HG02840 (cell line): ENCODE data around the gene TEAD3.

Experiments
- ATAC-seq: cut with Tn5 transposase; IDR thresholded peaks from one replicate; pipeline ENCODE4 v1.9.1; 2021; ENCODE audit warnings: mild to moderate bottlenecking, moderate library complexity, moderate number of reproducible peaks; ENCODE audit not compliant: unreplicated experiment, low FRiP score

TEAD3 gene

DNA sequence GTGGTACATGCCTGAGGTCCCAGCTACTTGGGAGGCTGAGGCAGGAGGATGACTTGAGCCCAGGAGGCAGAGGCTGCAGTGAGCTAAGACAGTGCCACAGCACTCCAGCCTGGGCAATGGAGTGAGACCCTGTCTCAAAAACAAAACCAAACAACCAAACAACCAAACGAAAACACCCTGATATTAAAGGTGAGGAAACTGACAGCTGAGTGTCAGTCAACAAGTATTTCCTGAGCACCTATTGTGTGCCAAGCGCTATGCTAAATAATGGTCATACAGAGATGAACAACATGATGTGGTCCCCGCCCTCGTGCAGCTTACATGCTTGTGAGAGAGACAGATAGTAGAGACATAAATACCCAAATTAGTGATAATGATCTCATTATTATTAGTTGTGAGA is 17.7 kb upstream of the TEAD3 start:
- ATAC-seq = no peak

DNA sequence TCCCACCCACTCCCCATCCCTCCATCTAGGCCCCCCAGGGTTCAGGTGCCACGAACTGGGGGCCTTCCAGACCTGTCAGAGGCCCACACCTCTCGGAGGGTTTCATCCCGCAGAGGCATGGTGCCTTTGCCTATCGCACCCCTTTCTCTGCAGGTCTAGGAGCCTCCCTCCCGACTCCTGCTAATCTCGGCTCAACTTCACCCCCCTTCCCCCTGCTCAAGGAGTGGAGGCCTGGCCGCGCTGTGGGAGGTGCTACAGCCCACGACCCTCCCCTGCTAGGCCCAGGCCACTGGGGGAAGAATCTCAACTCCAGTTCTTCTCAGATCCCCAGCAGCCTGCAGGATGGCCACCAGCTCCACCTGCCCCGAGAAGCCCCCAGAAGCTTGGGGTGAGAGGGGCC is 15.9 kb upstream of the TEAD3 start, which contains the start of gene TULP1:
TSS of gene TULP1 (minus strand) at position 157 of the 400 bp plus-strand sequence. CDS start at position 119, 38 bp downstream.
- ATAC-seq = no peak

- ATAC-seq = no peak
Measured at GRCh38 chr6:35512006-35512405, 15.1 kb upstream of the TEAD3 start.

- no peak for ATAC-seq
Measured at GRCh38 chr6:35511562-35511941, 14.7 kb upstream of the TEAD3 start.

DNA sequence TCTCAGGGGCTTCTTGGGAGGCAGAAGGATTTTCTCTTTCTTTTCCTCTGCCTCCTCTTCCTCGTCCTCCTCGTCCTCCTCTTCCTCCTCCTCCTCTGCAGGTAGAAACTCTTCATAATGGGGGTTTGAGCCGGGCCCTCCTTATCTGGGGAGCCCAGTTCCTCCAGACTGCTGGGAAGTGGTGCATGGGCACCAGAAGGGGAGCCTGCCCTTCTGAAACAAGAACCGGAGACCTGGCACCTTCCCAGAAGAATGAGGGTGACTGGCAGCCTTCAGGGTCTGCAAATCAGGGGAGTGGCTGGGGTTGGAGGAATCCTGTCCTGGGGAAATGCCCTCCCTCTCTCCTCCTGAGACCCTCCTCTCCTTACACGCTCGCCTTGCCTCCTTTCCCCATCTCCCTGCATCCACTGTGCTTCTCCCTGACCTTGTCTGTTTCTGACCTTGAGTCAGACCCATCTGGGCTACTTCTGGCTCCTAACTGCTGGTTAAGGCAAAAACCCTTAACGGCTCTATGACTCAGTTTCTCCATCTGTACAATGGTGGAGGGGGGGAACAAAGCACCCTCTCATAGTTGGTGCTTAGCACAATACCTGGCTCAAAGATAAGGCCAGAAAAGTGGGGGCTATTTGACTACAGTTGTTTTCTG is 14.2 kb upstream of the TEAD3 start:
- no peak for ATAC-seq

- no peak for ATAC-seq
Measured at GRCh38 chr6:35508542-35508941, 11.7 kb upstream of the TEAD3 start.

DNA sequence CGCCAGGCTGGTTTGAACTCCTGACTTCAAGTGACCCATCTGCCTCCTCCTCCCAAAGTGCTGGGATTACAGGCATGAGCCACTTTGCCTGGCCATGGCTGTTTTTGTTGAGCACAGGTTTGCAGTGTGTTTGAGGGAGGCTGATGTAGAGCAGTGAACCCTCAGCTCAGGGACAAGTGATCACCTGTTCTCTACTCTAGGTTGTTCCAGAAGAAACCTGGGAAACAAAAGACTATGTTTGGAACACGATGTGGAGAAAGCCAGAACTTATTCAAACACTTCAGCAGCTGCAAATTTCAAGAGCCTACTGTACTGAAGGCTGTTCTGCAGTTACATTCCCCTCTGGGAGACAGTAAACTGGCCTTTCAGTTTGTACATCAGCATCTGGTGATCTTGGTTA is 11.1 kb upstream of the TEAD3 start:
- no peak for ATAC-seq

- ATAC-seq = no peak
Measured at GRCh38 chr6:35507221-35507620, 10.3 kb upstream of the TEAD3 start.

DNA sequence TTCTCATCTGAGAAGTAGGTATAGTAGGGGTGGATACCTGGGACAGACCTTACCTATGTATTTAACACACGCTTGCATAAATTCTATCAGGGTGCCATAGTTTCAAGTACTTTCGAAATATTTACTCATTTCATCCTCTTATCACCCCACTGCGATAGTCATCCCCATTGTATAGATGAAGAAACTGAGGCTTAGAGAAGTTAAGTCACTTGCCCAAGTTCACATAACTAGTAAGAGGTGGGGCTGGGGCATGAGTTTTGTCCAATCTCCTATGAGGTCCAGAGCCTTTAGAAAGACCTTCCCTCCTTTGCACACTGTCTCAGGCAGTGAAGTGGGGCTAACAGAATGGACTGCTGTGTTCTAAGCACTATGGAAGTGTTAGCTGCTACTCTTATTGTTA is 9.7 kb upstream of the TEAD3 start:
- ATAC-seq = no peak

DNA sequence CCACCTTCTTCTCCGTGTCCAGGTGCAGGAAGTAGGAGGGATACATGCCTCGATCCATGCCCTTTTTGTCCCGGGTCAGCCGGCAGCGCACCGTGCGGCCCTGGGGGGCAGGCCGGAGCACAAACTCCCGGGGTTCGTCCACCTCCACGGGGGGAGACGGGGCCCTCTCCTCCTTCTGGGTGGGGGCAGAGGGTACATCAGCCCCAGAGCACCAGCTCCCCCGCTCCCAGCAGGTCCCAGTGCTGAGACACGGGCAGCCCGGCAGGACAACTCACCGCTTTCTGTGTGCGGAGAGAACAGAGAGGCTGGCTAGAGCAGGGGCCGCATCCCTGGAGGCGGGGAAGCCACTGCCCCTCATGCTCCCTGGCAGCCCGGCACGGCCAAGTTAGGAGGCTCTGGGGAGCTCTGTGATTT is 9.1 kb upstream of the TEAD3 start:
- no peak for ATAC-seq

DNA sequence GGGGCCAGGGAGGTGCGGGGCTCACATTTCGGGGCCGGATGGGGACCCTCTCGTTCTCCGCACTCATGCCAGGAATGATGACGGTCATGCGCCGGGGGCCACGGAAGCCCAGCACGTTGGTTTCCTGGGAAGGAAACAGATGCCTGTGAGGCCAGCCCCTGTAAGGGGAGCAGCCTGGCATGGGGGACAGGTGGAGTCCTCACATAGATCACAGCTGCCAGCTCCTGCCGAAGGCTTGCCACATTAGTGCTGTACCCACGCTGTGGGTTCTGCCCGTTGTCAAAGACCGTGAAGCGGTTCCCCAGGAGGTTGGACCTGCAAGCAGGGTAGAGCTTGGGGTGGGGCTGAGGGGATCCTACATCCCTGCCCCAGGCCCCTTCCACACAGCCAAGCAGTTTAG is 6.7 kb upstream of the TEAD3 start:
- no peak for ATAC-seq

- no peak for ATAC-seq
Measured at GRCh38 chr6:35501784-35502183, 4.9 kb upstream of the TEAD3 start.

GRCh38 chr6:35500782-35501181 is 3.9 kb upstream of the TEAD3 start:
- no peak for ATAC-seq

- no peak for ATAC-seq
Measured at GRCh38 chr6:35499372-35499771, 2.5 kb upstream of the TEAD3 start.

GRCh38 chr6:35498422-35499067 is 1.7 kb upstream of the TEAD3 start:
- no peak for ATAC-seq

DNA sequence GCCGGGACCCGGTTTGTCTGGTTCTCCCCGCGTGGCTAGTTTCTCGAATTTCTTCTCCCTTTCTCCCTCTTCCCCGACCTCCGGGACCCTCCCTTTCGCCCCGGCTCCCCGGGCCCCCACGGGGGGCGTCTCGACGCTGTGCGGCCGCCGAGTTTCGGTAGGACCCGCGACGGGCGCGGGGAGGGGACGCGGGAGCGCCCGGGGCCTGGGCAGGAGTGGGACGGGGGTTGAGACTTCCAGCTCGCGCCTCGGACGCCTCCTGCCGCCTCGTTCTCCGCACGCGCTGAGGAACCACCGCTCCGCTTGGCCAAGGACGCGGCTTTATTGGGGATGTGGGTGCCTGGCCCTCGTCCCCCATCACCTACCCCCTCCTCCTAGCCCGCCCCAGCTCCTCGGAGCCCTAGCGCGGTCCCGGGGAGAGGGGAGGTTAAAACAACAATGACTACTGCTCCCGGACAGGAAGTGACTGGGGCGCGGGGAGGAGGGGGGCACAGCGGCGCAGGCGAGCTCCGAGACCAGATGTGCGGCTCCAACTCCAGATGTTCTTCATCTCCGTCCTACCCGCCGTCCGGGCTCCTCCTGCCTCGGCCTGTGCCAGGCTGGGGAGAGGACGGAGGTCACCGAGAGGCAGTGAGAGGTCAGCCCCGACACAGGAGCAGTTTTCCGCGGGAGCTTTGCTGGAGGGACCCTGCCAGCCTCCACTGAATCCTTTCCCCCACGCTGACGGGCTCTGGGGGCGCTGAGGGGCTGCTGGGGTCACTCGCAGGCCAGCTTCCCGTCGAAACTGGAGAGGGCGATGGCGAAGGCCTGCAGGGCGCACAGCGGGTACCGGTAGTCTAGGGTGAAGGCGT is 917 bp upstream of the TEAD3 start:
- ATAC-seq = no peak

DNA sequence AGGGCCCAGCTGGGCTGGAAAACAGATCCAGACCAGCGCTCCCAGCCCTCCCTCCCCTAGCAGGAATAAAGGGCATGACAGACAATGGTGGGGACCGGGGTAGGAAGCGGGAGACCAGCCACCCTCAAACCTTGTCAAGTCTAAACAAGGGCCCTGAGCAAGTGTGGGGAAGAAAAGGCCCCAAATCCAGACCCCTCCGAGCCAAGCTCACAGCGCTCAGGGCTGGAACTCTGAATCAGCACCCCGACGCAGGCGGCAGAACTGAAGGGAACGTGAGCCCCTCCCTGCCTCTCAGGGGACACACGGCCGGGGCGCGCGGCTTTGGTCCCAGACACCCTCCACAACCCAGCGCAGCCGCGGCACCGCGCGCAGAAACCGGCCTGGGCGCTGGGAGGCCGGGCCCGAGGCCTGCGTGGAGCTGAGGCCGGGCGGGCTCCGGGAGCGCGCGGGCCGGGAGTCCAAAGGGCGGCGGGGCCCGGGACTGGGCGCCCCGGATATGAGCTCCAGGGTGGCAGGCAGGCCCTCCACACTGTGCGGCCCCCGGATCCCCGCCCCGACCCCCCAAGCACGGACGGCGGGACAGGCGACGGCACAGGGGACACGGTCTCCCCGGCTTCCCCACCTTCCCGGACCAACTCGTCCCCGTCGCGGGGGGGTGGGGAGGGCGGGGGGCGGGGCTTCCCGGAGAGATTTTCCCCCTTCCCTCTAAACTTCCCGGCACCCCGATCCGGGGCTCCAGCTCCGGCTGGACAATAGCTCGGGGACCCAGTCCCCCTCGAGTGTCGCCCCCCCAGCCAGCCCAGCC is 641 bp downstream of the TEAD3 start:
- ATAC-seq = no peak

GRCh38 chr6:35495258-35496035 is 1.4 kb downstream of the TEAD3 start:
- ATAC-seq = no peak

DNA sequence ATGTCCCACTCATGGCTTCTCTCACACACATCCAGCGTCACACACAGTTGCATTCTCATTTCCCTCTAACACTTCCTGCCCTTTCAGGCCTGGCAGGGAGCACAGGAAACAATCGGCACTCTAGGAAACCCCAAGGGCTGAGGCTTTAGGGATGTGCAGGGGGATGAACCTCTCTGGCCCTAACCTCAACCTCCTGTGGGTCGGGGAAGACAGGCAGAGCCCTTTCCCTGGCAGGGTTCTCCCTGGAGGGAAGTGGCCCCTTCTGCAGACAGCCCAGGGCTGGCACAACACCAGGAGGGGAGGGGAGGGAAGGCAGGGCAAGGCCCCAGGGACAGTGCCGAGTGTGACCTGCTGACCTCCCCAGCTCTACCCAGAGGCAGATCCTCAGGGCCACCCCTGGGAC is 2.7 kb downstream of the TEAD3 start:
- no peak for ATAC-seq
